ENCODE measurements around the gene STING1.
"Not testable (repeated sequence)": the region's sequence is repeated elsewhere in the genome, so short reads cannot be mapped to it uniquely, and the experiment has no call there.

GRCh38 chr5:139503036-139503817 lies 20.7 kb upstream of the STING1 start:
- not testable (repeated sequence) for TF ChIP-seq CTCF, POLR2A (IDR thresholded peaks at IDR 0.05)

Measured in body of pancreas (tissue), 4 donors.